GM18526 (cell line): ENCODE measurements around the gene TRAF7.
"Not testable (repeated sequence)": the region's sequence is repeated elsewhere in the genome, so short reads cannot be mapped to it uniquely, and the experiment has no call there.

Source experiments
- POLR2A ChIP-seq: IDR thresholded peaks from 3 replicates; pipeline ENCODE4 v1.6.1; 2011; ENCODE audit not compliant: insufficient read length; ENCODE audit errors: extremely low read depth

Gene TRAF7

DNA sequence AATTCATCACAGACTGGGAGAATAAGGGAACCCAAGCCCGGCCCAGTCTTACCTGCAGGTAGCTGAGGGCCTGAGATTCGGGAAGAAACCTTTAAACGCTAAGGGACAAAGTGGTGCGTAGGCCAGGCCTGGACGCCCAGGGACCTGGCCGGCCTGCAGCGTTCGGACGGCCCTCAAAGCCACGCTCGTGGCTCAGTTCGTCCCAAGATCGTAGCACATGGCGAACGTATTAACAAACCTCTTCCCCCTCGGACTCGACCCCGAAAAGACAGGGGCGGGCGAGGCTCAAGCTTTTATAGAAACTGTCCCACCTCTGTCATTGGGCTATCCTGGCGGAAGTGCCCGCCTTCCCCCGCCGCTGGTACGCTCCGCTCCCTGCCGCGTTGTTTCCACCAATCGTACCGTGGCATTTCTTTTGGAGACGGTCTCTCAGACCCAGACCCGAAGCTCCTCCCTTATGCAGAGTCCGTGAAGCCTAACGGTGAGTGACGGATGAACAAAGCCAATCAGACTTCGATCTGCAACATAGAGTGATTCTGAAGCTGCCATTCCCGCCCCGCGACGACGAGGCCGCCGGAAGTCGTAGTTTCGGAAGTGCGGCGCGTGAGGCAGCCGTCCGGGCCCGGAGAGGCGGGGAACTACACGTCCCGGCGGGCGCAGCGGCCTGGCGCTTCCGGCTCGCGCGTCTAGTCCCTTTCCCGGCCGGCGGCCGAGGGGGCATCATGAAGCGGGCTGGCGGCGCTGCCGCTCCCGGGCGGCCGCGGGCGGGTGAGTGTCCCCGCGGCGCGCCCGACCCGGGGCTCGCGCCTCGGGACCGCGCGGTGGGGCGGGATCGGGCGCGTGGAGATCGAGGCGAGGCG, at the start of gene TRAF7:
Gene TRAF7, plus strand, starts transcription at position 692 of the 860 bp plus-strand sequence. CDS start 8,139 bp downstream, outside the sequence.
- TF ChIP-seq POLR2A = peak; percentile 100

DNA sequence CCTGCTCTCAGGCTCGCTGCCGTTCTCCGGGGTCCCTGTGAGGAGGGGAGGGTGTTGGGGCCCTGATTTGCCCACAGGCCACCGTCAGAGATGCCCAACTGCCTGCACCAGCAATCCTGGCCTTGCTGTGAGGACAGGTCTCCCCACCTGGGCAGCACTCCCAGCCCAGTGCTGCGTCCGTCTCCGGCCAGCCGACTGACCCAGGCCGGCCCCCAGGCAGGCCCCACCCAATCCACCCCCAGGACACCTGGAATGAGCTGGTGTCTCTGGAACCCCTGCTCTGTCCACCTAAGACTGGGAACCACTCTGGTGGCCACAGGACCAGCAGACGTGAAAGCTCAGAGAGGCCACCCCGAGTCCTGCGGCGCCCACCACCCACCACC, 40.0 kb upstream of the TRAF7 start:
- no peak for TF ChIP-seq POLR2A

DNA sequence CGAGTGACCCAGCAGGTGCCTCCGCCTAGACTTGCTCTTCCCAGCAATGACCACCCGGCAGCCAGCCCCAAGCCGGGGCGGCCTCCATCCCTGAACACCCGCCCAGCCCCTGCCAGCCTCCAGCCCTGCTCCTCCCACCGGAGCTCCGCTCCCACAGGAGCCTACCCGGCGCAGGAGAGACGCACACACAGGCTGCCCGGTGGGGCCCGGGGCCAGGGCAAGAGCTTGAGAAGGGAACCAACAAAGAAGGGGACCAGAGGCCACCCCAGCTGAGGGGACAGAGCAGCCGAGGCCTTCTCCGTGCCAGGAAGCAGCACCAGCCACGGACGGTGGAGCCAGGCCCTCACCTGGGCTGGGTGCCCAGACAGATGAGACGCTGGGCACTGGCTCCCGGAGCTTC, 33.7 kb upstream of the TRAF7 start:
- TF ChIP-seq POLR2A = no peak

DNA sequence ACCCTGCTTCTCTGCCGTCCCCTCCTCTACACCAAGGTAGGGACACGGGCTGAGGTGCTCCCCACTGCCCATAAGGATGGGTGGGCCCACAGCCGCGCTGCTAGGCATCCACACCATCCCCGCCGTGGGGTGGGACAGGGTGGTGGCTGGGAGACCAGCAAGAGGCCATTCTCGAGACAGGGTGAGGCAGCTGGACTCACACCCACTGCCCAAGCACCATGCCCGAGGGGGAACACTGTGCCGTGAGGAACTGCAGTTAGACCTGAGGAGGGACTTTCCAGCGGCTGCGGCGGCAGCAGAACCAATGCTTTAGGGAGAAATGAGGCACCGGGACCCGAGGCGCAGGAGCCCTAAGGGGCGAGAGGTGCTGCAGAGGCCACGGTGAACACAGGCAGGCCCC, 33.2 kb upstream of the TRAF7 start:
- no peak for TF ChIP-seq POLR2A

DNA sequence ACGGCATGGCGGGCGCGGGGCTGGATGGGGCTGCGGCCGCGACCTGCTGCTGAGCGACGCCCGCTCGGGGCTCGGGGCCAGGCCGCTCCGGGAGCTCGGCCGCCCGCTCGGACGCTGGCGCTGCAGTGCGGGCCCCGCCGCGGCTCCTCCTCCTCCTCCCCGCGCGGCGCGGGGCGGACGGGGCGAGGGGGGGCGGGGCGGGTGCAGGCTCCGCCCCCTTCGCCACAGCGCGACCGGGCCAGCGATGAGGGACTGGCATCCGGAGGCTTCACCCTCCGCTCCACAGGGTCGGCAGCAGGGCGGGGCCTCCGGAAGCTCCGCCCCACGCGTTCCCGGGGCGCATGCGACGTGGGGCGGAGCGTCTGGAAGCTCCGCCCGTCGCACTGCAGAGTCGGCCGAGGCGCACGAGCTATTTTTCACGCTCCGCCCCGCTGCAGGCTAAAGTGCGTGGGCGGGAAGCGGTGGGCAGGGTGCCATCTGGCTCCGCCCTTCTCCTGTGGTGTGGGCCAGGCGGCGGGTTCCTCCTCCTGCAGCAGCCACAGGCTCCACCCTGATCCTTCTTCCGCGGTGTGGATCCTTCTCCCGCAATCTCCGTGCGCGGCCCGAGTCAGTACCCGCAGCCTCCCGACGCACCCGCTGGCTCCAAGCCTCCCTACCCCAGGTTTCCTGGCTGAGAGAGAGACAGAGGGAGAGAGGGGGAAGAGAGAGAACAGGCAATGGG, 19.7 kb upstream of the TRAF7 start, which contains the start of gene PKD1:
Gene PKD1, minus strand, starts transcription at position 129 of the 721 bp plus-strand sequence. CDS start 209 bp downstream, outside the sequence.
- not testable (repeated sequence) for TF ChIP-seq POLR2A

DNA sequence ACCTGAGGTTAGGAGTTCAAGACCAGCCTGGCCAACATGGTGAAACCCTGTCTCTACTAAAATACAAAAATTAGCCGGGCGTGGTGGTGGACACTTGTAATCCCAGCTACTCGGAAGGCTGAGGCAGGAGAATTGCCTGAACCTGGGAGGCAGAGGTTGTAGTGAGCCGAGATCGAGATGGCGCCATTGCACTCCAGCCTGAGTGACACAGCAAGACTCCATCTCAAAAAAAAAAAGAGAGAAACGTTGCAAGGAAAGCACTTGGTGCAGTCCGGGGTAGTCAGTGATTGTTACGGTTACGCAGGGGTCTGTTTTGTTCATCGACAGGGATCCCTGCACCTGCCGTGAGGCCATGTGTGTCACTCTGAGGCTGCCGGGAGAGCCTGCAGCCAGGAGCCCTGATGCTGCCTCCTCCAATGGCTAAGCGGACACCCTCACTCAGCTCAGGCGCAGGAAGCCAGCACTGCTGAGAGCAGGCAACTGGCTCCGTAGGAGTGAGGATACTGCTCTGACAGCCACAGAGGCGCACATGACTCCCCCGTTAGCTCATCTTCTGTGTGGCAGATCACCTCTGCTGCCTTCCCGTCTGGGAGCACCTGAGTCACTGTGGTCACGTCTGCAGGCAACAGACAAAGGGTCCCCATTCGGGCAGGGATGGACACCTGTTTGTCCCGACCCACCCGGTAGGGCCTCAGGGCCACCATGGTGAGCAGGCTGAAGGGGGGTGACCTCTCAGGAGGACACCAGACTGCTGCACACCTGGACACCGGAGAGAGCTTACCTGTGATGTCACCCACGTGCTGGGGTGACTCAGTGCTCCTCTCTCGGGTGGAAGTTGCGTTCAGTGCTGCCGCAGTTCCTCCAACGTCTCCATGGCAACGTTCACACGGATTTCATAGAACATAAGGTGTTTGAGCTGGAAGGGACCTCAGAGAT, 12.4 kb upstream of the TRAF7 start:
- no peak for TF ChIP-seq POLR2A

DNA sequence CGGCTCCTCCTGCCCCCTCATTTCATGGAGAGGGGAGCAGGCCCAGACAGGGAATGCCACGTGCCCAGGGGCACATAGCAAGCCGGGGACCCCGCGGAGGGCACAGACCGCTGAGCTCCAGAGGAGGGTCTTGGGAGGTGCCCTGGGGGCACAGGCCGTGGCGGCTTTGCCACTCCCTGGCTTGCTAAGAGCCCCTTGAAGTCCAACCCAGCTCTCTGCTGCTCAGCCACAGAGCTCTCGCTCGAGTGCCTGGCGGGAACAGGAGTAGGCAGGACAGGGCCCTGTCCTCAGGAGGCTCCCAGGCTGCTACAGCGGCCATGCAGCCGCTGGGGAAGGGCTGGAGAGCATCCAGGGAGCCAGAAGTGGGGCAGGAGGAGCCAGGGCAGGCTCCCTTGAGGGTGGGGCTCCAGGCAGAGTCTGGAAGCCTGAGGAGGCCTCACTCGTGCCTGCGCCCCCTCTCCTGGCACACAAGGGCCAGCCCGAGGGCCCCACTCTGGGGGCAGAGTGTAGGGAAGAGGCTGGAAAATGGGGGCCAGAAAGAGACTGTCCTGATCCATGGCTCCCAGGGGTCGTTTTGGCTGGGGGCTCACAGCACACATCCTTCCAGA, 11.6 kb upstream of the TRAF7 start:
- no peak for TF ChIP-seq POLR2A

DNA sequence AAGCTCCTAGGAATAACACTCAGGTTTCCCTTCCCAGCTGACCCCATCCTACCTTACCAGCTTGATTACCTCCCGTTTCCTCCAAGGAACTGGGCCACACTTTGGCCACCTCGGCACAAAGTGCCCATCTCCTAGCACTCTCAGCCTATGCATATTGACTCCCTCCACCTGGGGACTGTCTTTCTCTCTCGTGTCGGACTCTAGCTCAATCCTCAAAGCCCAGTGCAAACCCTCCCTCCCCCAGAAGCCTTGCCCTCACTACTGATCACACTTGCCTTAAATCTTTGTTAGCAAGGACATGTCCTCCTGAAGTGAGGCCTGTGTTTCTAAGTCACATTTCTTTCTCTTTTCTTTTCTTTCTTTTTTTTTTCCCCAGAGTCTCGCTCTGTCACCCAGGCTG, 9.7 kb upstream of the TRAF7 start:
- TF ChIP-seq POLR2A = no peak

DNA sequence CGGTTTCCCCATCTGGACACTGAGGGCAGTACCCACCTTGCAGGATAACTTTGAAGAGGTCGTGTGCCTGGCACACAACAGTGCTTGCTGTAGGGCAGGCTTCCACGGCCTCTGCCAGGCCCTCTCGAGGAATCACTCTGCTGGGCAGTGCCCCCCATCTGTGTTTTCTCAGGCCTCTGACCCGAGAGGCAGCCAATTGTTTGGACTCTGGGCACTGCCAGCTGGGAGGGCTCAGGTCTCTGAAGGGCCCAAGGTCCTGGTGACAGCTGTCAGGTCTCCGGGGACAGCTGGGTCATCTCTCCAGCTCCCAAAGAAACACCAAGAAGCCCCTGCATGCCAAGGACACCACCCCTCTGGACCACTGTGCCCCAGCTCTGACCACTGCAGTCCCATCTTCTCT, 8.2 kb upstream of the TRAF7 start:
- TF ChIP-seq POLR2A = no peak

DNA sequence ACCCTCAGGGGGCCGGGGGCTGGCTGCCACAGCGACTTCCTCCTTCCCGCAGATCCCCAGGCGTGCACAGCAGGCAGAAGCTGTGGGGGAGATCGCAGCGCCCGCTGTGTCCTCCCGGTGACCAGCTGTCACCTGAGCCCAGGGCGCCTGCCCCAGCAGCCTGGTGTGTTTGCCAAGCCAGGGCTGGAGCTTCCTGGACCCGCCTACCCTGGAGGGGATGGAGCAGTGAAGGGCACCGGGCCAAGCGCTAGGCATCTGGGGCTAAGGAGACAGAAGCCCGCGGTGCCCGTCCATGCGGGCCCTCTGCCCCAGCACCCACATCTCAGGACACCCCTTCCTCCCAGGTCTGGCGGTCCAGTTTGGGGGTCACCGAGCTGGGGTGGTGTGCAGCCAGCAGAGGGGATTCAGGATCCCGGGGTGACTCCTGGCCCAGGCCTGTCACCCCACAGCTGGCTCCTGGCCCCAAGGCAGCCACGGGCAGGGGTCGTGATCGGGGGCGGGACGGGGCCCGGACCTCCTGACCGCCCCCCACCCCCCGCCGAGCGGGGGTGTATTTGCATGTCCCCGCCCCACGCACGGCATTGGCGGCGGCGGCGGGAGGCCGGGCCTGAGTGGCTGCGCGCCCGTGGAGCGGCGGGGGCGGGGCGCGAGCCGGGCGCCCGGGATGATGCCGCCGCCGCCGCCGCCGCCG, 7.5 kb upstream of the TRAF7 start, which contains the start of gene RAB26:
Gene RAB26, plus strand, starts transcription at position 645 of the 691 bp plus-strand sequence. CDS start 159 bp downstream, outside the sequence.
- TF ChIP-seq POLR2A = no peak

DNA sequence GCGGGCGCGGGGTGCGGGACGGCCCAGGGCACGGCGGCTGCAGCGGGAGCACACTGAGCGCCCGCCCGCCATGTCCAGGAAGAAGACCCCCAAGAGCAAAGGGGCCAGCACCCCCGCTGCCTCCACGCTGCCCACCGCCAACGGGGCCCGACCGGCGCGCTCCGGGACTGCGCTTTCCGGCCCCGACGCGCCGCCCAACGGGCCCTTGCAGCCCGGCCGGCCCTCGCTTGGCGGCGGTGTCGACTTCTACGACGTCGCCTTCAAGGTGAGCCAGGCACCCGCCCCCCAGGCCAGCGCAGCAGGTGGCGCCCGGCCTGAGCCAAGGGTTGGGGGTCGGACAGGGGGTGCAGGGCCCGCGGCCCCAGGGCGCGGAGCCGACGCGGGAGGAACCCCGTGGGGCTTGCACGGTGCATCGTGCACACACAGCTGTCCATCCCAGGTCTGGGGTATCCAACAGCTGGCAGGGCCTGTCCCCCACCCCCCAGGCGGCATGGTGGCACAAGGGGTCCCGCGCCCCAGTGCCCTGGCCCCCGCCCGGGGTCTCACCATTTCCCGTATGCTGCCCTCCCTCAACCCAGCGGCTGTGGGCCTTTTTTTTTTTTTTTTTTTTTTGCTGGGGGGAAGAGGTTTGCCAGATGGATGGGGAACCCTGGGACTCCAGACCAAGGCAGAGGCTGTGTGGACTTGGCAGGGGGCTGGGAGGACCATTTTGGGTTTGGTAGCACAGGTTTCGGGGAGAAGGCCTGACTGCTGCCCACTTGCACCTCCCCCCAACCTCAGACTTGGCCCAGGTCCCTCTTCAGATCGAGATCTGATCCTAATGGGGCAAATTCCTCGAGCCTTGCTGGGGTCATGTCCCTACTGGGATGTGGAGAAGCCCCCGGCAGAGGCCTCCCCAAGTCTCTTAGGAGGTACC, 6.6 kb upstream of the TRAF7 start:
- TF ChIP-seq POLR2A = no peak

DNA sequence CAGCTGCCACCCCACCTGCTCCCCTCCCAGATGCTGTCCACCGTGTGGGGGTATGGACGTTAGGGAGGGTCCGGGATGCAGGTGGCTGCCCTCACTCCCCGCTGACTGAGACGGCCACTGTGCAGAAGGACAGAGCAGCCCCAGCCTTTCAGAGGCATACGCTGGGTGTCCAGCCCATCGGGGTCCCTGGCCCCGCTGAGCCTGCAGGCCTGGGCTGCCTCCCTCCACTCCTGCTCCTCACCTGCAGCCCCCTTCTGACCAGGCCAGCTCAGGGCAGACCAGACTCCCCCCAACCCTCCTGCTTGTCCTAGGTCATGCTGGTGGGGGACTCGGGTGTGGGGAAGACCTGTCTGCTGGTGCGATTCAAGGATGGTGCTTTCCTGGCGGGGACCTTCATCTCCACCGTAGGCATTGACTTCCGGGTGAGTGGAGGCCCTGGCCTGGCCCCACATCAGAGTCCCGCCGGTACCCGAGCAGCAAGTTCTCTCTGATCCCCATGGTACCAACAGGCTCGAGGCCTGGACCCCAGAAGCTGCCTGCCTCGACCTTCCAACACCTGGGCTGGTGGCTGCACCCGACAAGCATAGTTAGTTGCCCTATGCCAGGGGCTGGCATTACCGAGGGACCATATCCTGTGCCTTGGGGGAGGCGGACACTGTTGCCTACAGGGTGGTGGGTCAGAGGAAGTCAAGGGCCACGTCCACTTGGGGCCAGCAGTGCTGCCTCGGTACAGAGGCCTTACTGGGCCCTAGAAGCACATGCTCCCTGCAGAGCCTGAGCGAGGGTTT, 5.8 kb upstream of the TRAF7 start:
- TF ChIP-seq POLR2A = peak; percentile 23

DNA sequence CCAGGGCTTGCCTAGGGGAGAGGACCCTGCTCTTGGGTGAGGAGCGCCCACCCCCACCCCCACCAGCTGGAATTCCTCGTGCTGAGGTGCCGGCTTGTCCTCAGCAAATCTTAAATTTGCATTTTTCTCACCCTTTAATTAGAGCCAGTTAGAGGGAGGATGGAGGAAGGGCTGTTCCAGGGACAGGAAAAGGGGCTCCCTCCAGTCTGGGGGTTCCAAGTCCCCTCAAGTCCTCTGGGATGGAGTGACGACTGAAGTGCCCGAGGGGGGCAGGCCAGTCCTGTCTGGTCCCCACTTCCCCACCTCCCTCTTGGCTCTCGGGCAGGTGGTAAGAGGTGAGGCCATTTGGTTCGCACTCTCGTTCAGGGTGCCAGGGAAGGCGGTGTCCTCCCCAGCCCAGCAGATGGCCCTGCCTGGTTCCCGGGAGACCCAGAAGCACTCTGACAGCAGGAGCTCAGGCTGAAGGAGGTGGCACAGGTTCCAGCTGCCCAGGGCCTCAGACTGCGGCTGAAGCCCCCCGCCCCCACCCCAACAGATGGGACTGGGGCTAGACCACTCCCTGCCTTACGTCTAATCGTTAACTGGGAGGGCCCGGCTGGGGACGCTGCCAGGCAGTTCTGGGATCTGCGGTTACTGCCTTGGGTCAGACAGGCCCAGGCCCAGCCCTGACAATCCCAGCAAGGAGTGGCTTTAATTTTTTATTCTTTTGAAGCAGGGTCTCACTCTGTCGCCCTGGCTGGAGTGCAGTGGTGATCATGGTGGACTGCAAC, 5.0 kb upstream of the TRAF7 start:
- peak; percentile 35 for TF ChIP-seq POLR2A
